A549 (cell line): ENCODE measurements around the gene CPSF6. TPM values are rescaled to one million over a fixed set of nuclear protein-coding genes. Genes with fewer than 3 reads are reported as not detected.

ENCODE experiments used
- ATAC-seq, 2 experiments: fragments of 200-7000 bp in 1 of 2; fragments of >200 bp in 1 of 2; cut with Nextera tagmentation in 1 of 2; cut with Tn5 transposase in 1 of 2; 3 replicates each; pipeline versions ENCODE4 v1.8.0 to v1.9.1; 2018 to 2020; ENCODE audit warnings: mild to moderate bottlenecking in 1 of 2, moderate library complexity in 1 of 2
- CTCF ChIA-PET: fragments of 300-600 bp; sonication (Branson Sonifier 250); formaldehyde crosslinking; extraction: SDS; loops from one replicate; lab custom pipeline; 2021; ENCODE audit warnings: antibody characterized with exemption, inconsistent platforms; lab: Yijun Ruan, JAX
- POLR2A ChIA-PET: fragments of 350-600 bp; formaldehyde crosslinking; extraction: SDS; loops from one replicate; lab custom pipeline; 2021; ENCODE audit warnings: antibody characterized with exemption, inconsistent platforms; lab: Yijun Ruan, JAX
- DNase-seq, 2 experiments: peaks; one replicate each; pipeline versions ENCODE4 v3.0.0 to v3.0.0-alpha.2; 2011 to 2016; ENCODE audit warnings: low read depth in 1 of 2, low spot score in 1 of 2
- FAIRE-seq: peaks from 2 replicates; lab custom pipeline; 2011; peaks lifted over from hg19 to GRCh38; lab: Jason Lieb, UNC
- H3K27ac ChIP-seq, 2 experiments: fragments of >200 bp; sonication (Bioruptor Twin); formaldehyde crosslinking; 3 replicates each; pipeline ENCODE4 v1.5.1; 2016 to 2017
- H3K4me1 ChIP-seq: fragments of >200 bp; sonication (Bioruptor Twin); formaldehyde crosslinking; 3 replicates; pipeline ENCODE4 v1.6.1; 2016
- H3K4me2 ChIP-seq: fragments of >200 bp; sonication (Bioruptor Twin); formaldehyde crosslinking; 3 replicates; pipeline ENCODE4 v1.6.1; 2016
- H3K4me3 ChIP-seq: fragments of >200 bp; sonication (Bioruptor Twin); formaldehyde crosslinking; 3 replicates; pipeline ENCODE4 v1.5.1; 2016
- H3K9me3 ChIP-seq: fragments of >200 bp; sonication (Bioruptor Twin); formaldehyde crosslinking; 3 replicates; pipeline ENCODE4 v1.6.1; 2016
- CBX2 ChIP-seq: fragments of 200-600 bp; sonication (generic); IDR thresholded peaks from 2 replicates; pipeline ENCODE4 v1.6.1; 2016; ENCODE audit warnings: low read depth, mild to moderate bottlenecking, borderline replicate concordance
- CTCF ChIP-seq: fragments of >200 bp; sonication (Bioruptor Twin); formaldehyde crosslinking; IDR thresholded peaks from 3 replicates; pipeline ENCODE4 v1.5.1; 2016
- E2F6 ChIP-seq: IDR thresholded peaks from 2 replicates; pipeline ENCODE4 v1.6.1; 2012; ENCODE audit warnings: low read depth, borderline replicate concordance
- EHF ChIP-seq: fragments of 250-450 bp; sonication (Bioruptor Pico); IDR thresholded peaks from 2 replicates; pipeline ENCODE4 v1.5.0; 2020; ENCODE audit warnings: mild to moderate bottlenecking
- ESRRA ChIP-seq: fragments of 150-350 bp; IDR thresholded peaks from 2 replicates; pipeline ENCODE4 v1.6.1; 2014; ENCODE audit warnings: mild to moderate bottlenecking, low read length, borderline replicate concordance
- FOSL2 ChIP-seq, 2 experiments: fragments of 450-650 bp in 1 of 2; fragments of >200 bp in 1 of 2; sonication (Bioruptor Twin) in 1 of 2; formaldehyde crosslinking; IDR thresholded peaks; 2 replicates each; pipeline versions ENCODE4 v1.5.0 to v1.6.1; 2016 to 2020; ENCODE audit warnings: mild to moderate bottlenecking in 1 of 2, moderate library complexity in 1 of 2
- HMGXB4 ChIP-seq: fragments of 250-450 bp; sonication (Bioruptor Pico); IDR thresholded peaks from 2 replicates; pipeline ENCODE4 v1.5.0; 2021; ENCODE audit warnings: mild to moderate bottlenecking, moderate library complexity, borderline replicate concordance
- HOXA7 ChIP-seq: fragments of 250-450 bp; sonication (Bioruptor Pico); IDR thresholded peaks from 2 replicates; pipeline ENCODE4 v1.5.0; 2020; ENCODE audit warnings: mild to moderate bottlenecking, moderate library complexity
- JUN ChIP-seq, 2 experiments: fragments of >200 bp; sonication (Bioruptor Twin); formaldehyde crosslinking; IDR thresholded peaks; 2 replicates in 1 of 2; 3 replicates in 1 of 2; pipeline ENCODE4 v1.6.1; 2016 to 2017
- MAFK ChIP-seq: fragments of 450-650 bp; IDR thresholded peaks from 2 replicates; pipeline ENCODE4 v1.6.1; 2014; ENCODE audit not compliant: partially characterized antibody
- MAZ ChIP-seq: fragments of 150-350 bp; IDR thresholded peaks from 2 replicates; pipeline ENCODE4 v1.6.1; 2014; ENCODE audit warnings: antibody characterized with exemption, low read depth, low read length, borderline replicate concordance
- NFE2L2 ChIP-seq: fragments of 150-350 bp; conservative IDR thresholded peaks from 2 replicates; pipeline ENCODE4 v1.6.1; 2014; ENCODE audit warnings: low read length
- NPAS2 ChIP-seq: fragments of 250-450 bp; sonication (Bioruptor Pico); IDR thresholded peaks from 2 replicates; pipeline ENCODE4 v1.8.0; 2022; ENCODE audit warnings: mild to moderate bottlenecking, moderate library complexity, borderline replicate concordance
- POLR2AphosphoS2 ChIP-seq: conservative IDR thresholded peaks from 2 replicates; pipeline ENCODE4 v1.6.1; 2012; ENCODE audit warnings: low read length, improper control_type of control experiment, inconsistent platforms
- REST ChIP-seq: fragments of 200-600 bp; sonication (generic); IDR thresholded peaks from 2 replicates; pipeline ENCODE4 v1.6.1; 2016; ENCODE audit warnings: antibody characterized with exemption, mild to moderate bottlenecking, moderate library complexity
- TFCP2L1 ChIP-seq: fragments of 250-450 bp; sonication (Bioruptor Pico); IDR thresholded peaks from 2 replicates; pipeline ENCODE4 v1.5.0; 2021; ENCODE audit warnings: mild to moderate bottlenecking
- ZC3H11A ChIP-seq: fragments of 450-650 bp; IDR thresholded peaks from 2 replicates; pipeline ENCODE4 v1.6.1; 2014; ENCODE audit warnings: antibody characterized with exemption, mild to moderate bottlenecking
- ZFP36 ChIP-seq: fragments of 450-650 bp; IDR thresholded peaks from 2 replicates; pipeline ENCODE4 v1.6.1; 2014; ENCODE audit warnings: borderline replicate concordance; ENCODE audit not compliant: partially characterized antibody
- ZSCAN20 ChIP-seq: fragments of 250-450 bp; sonication (Bioruptor Pico); IDR thresholded peaks from 2 replicates; pipeline ENCODE4 v1.8.0; 2022; ENCODE audit warnings: mild to moderate bottlenecking, moderate library complexity
- WGBS: methylation state at CpG from one replicate; pipeline ENCODE4 v1.1.6; 2017; ENCODE audit errors: missing lambda C conversion rate; 5-methylcytosine and 5-hydroxymethylcytosine counted together
- polyA plus RNA-seq, 4 experiments: library from polyadenylated mRNA; depleted of rRNA in 3 of 4; stranded (reverse); fragments of >200 nt; fragmentation: RNase III in 1 of 4; extraction: RNeasy Plus Mini Kit Qiagen cat#74134 plus additional on column Dnase treatment in 1 of 4; gene quantifications; 2 replicates in 3 of 4; 3 replicates in 1 of 4; pipeline ENCODE4 v1.2.3, GENCODE V29; 2011 to 2017

CPSF6 gene
- polyA plus RNA-seq, 2 of the 4 experiments (the other 2 are of a cell fraction) = 77.2 to 84.3 TPM

- POLR2A ChIA-PET = no interaction called here
- WGBS = 71% methylated on average over 4 of the region's 4 CpGs
- no peak for FAIRE-seq
- Histone ChIP-seq H3K9me3 (peaks cover 24% of the 10 kb centered on the region), H3K4me3 (no peak overlapping the region), H3K4me2 (no peak overlapping the region), H3K4me1 (no peaks in the 10 kb centered on the region), H3K27ac (no peak overlapping the region)
- CTCF ChIA-PET = no interaction called here
- TF ChIP-seq ESRRA (no peak), NFE2L2 (no peak)
- no peak for ATAC-seq
- no peak for DNase-seq
Measured at GRCh38 chr12:69204191-69204590, 35.2 kb upstream of the CPSF6 start.

- no peak for TF ChIP-seq NPAS2 (CRISPR knock-in tag)
- TF ChIP-seq HOXA7 (CRISPR knock-in tag) = no peak
- no peak for TF ChIP-seq JUN (IDR thresholded peaks at IDR 0.05)
- no peak for TF ChIP-seq FOSL2 (IDR thresholded peaks at IDR 0.05)
- TF ChIP-seq FOSL2 (CRISPR knock-in tag; IDR thresholded peaks at IDR 0.05) = no peak
- no peak for DNase-seq
- Histone ChIP-seq H3K9me3 (peaks cover 6% of the 10 kb centered on the region; the same call in 2 of the 3 replicates), H3K4me3 (no peak overlapping the region), H3K4me1 (no peaks in the 10 kb centered on the region), H3K27ac (no peak overlapping the region), H3K4me2 (no peak overlapping the region)
- no peak for ATAC-seq
- POLR2A ChIA-PET = no interaction called here
- 42% methylated on average over 3 of the region's 3 CpGs for WGBS
- CTCF ChIA-PET = interaction anchor here (0.8 kb wide), 1 partner anchor 20 kb away, joined by 3 read pairs; no protein-coding TSS in a partner anchor
- FAIRE-seq = no peak
Measured at GRCh38 chr12:69210661-69211060, 28.7 kb upstream of the CPSF6 start.

GRCh38 chr12:69211160-69211559 lies 28.2 kb upstream of the CPSF6 start:
- FAIRE-seq (no peak), DNase-seq (no peak), ATAC-seq (no peak)
- no peak overlapping the region for H3K27ac ChIP-seq
- no peak overlapping the region for H3K4me2 ChIP-seq
- H3K4me3 ChIP-seq = no peak overlapping the region
- H3K9me3 ChIP-seq = peaks cover 6% of the 10 kb centered on the region; the same call in 2 of the 3 replicates
- 89% methylated on average over 3 of the region's 3 CpGs for WGBS
- TF ChIP-seq MAFK (no peak), E2F6 (no peak), ZFP36 (no peak), CBX2 (no peak)
- ChIA-PET CTCF (no interaction called here), POLR2A (no interaction called here)
- H3K4me1 ChIP-seq = no peaks in the 10 kb centered on the region

- CTCF ChIA-PET = interaction anchor here (0.9 to 1.6 kb wide), 3 partner anchors 15 to 57 kb away, joined by 3 to 6 read pairs (median 4); no protein-coding TSS in a partner anchor
- WGBS = 82% methylated on average over 1 of the region's 1 CpG
- no peaks in the 10 kb centered on the region for H3K9me3 ChIP-seq
- no peak overlapping the region for H3K27ac ChIP-seq
- TF ChIP-seq NPAS2 (CRISPR knock-in tag) (no peak), TFCP2L1 (CRISPR knock-in tag) (no peak), EHF (no peak), FOSL2 (IDR thresholded peaks at IDR 0.05) (no peak), FOSL2 (CRISPR knock-in tag; IDR thresholded peaks at IDR 0.05) (no peak), POLR2AphosphoS2 (no peak), ZSCAN20 (CRISPR knock-in tag) (no peak), CTCF (no peak), ZFP36 (no peak), HMGXB4 (CRISPR knock-in tag) (no peak), REST (no peak), MAZ (no peak), HOXA7 (CRISPR knock-in tag) (no peak), ZC3H11A (no peak)
- H3K4me1 ChIP-seq = no peaks in the 10 kb centered on the region
- H3K4me2 ChIP-seq = no peak overlapping the region
- DNase-seq (no peak), ATAC-seq (no peak), FAIRE-seq (no peak)
- no peak overlapping the region for H3K4me3 ChIP-seq
- POLR2A ChIA-PET = no interaction called here
Measured at GRCh38 chr12:69214169-69214568, 25.2 kb upstream of the CPSF6 start.
